GM18520 (cell line): ENCODE data around the gene PRMT7.

ENCODE experiments used
- ATAC-seq: cut with Tn5 transposase; IDR thresholded peaks from one replicate; pipeline ENCODE4 v1.9.1; 2021; ENCODE audit not compliant: unreplicated experiment

PRMT7 gene

DNA sequence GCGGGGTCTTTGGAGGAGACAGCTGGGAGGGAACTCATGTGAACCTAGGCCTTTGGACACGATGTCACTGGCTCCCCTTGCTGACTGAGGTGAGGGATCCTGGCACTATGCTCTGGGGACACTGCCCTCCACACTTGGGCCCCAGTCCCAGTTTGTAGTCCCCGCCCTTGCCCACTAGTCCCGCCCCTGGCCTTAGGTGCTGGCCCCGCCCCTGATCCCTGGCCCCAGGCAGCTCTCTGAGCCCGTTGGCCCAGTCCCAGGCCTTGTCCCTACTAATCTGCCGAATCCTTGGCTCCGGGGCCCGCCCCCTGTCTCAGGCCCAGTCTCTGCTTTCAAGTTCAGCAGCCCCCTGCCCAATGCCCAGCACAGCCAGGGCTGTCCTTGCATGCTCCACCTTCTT lies 76.5 kb downstream of the PRMT7 start:
- no peak for ATAC-seq

DNA sequence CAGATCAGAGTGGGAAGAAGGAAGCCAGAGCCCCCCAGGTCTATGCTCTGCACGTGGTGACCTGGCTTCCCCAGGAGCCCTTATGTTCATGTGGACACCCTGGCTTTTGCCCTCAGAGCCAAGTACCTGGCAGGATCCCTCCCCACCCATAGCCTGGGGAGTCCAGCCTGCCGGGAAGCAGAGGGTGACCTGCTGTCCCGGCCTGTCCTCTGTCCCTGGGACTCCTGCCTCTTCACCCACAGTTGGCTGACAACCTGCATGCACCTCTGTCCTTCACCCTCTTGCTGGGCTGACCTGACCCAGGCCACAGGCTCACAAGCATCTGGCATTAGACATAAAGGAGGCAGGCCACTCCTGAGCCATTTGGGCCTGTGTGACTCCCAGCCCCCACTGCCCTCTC lies 77.3 kb downstream of the PRMT7 start:
- ATAC-seq, result no peak

- ATAC-seq, result no peak
Observed at GRCh38 chr16:68389006-68389405, 78.2 kb downstream of the PRMT7 start.

DNA sequence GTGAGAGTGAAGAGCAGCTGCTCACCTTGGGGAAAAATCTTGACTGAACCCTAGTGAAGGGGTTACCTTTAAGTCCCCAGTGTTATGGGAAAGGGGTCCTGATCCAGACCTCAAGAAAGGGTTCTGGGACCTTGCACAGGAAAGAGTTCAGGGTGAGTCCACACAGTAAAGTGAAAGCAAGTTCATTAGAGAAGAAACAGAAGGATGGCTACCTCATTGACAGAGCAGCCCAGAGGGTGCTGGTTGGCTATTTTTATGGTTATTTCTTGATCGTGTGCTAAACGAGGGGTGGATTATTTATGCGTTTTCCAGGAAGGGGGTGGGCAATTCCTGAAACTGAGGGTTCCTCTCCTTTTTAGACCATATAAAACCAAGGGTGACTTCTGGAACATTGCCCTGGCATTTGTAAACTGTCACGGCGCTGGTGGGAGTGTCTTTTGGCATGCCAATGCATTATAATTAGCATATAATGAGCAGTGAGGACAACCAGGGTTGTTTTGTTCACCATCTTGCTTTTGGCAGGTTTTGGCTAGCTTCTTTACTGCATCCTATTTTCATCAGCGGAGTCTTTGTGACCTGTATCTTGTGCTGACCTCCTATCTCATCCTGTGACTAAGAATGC lies 79.0 kb downstream of the PRMT7 start:
- no peak for ATAC-seq

DNA sequence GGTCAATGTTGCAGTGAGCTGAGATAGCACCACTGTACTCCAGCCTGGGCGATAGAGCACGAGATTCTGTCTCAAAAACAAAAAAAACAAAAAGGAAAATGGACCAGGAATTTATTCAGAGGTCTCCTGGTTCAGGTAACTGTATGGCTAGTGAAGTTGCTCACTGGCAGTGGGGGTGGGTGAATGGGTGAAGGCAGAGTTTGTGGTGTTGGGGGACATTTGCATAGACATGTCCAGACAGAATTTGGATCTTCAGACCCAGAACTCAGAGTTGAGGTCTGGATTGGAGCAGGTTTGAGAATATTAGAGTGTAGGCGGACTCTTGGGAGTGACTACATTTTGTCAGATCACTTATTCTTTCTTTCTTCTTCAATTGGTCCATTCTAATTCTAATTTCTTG lies 82.5 kb downstream of the PRMT7 start:
- no peak for ATAC-seq

DNA sequence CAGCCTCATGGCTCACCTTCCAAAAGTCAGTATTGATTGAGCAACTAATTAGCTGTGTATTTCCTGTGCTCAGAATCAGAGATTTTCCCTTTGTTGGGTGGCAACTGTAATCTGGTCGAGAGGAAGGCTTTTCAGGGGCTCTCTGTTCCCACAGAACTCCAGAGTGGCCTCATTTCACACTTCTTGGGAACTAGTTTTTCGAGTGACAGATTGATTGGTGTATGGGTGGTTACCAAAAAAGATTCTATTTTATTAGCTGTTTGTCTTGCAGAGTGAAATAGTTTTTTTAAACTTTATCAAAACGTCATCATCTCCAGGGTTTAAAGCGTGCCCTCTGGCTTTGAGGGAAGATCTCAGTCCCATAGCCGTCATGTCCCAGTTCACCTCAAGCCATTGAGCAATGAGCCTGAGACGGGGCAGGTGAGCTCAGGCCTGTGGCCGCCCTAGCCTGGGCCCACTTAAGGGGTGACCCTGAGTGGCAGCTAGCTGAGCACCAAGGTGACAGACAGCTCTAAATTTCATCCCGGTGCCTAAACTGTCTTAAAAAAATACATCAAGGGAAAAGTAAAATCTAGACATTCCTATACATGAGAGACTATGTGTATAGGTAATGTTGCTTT lies 84.5 kb downstream of the PRMT7 start:
- ATAC-seq, result no peak

GRCh38 chr16:68395815-68396214 lies 85.0 kb downstream of the PRMT7 start:
- ATAC-seq, result no peak

GRCh38 chr16:68396481-68396880 lies 85.7 kb downstream of the PRMT7 start:
- no peak for ATAC-seq

DNA sequence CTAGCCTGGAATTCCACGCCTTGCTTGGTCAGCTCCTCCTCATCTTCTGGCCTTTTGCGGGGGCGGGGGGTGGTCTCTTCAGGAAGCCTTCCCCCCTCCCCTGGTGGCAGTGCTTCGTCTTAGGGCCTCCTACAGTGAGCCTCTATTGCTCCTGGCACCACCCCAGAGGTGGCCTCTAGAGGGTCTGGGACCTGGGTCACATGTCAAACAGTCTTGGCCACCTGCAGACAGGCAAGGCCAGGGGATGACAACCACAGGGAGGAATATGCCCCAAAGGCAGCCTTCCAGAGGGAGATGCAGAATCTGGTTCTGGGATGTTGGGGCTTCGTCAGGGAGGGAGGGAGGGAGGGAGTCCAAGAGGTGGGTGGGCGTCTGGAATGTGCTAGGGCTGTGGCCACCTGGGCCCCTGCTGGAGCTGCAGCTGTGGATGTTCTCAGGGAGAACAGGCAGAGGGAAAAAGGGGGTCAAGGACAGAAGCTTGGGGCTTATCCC lies 86.9 kb downstream of the PRMT7 start:
- ATAC-seq, result no peak

DNA sequence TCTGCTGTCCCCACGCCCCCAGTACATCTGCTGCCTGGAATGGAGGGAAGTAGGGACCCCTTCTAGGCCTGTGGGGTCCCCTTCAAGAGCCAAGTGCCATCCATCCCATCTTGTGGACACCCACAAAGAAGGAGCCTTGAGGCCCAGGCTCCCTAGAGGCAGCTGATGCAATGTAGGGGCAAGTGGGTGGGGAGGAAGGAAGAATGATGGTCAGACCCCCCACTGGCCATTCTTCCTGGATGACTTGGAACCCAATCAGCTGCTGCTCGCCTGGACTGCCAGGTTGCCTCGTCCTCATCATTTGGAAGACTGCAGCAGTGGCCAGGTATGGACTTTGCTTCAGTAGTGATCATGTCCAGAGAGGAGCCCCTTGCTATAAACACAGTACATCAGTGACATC lies 88.6 kb downstream of the PRMT7 start:
- ATAC-seq, result no peak

- no peak for ATAC-seq
Observed at GRCh38 chr16:68400083-68400923, 89.5 kb downstream of the PRMT7 start.

DNA sequence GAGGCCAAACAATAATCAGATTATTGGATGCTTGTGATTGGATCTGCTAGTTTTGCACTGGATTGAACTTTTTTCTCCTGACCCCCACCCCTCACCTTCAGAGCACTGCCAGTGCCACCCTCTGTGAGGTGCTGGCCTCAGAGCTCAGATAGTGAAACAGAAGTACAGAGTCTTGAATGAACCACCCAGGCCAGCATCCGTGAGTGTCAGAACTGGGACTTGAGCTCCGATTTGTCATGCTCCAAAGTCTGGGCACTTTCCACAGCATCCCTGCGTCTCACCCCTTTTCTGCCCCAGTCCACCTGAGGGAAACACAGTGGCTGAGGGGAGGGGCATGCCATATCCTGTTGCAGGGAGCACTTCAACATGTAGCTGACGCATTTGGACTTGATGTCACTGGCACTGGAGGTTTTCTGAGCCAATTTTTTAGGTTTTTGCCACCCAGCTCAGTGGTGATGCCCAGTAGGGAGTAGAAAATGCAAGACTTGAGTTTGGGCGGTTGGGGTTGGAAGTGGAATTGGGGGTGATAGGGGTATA lies 90.2 kb downstream of the PRMT7 start:
- no peak for ATAC-seq

DNA sequence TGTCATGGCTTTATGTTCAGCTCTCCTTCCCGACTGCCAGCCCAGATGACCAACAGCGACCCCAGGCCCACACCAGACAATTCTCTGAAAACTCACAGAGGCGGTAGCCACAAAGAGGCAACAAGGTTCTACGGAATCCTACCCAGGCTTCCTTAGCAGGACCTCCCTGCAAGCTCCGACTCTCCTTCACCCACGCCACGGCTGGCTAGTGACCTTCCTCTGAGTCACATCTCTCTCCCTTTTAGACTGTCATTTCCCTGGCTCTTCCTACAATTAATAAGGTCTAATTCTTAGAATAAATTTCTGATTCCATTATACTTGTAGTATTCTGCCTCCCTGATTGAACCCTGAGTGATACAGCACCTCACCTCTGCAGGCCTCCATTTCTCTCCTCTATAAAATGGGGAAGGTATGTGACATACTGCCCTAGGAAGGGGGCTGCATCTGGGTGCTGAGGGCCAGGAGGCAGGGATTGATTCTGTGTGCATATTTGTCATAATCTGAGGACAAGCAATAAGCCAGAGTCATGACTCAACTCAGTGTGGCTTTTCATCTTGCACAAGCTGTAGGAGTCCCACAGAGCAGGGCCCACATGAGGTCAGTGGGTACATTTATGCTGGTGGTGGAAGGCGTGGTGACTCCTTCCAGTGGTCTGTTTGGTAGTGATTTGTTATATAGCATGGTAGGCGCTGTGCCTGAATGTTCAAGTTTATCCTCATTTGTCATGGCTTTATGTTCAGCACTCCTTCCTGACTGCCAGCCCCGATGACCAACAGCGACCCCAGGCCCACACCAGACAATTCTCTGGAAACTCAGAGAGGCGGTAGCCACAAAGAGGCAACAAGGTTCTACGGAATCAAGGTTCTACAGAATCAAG lies 91.3 kb downstream of the PRMT7 start:
- no peak for ATAC-seq

- no peak for ATAC-seq
Observed at GRCh38 chr16:68402748-68403040, 91.9 kb downstream of the PRMT7 start.

GRCh38 chr16:68403177-68403576 lies 92.4 kb downstream of the PRMT7 start:
- ATAC-seq, result no peak

DNA sequence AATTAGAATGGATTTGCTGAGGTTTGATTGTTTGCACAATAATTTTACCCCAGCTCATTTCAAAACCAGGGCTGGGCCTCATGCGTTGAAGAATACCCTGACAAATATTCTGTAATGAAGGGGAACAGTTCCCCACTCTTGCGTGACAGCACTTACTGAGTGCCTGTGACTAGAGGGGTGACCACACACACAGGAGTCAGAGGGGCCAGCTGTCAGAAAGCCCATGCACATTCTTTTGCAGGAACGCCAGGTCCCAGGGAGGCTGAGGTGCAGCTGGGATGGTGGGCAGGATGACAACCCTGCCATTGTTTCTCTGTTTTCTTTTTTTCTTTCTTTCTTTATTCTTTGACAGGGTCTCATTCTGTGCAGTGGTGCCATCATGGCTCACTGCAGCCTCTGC lies 92.9 kb downstream of the PRMT7 start:
- no peak for ATAC-seq

DNA sequence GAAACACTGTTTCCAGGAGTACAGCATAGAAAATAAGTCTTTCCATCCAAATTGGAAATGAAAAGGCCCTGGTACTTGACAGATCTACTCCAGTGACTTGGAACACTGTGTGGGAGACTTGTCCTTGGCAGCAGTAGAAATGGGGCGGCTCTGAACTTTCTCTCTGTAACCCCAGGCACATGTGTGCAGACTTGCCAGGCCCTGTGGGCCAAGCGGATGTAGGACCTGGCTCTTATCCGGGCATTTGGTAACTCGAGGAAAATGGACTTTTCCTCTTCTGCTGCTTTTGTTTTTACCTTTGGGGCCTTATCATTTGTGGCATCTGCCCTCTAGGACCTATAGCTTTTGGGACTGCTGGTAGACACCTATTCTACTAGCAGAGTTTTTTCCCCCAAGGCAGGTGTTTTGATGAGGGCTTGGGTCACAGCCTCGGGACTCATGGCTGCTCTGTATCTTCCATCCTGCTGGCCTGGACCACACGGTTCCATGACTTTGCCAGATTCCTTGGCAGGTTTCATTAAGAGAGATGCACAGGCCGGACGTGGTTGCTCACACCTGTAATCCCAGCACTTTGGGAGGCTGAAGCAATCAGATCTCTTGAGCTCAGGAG lies 94.0 kb downstream of the PRMT7 start:
- no peak for ATAC-seq

- no peak for ATAC-seq
Observed at GRCh38 chr16:68406458-68407152, 95.8 kb downstream of the PRMT7 start.
